IMR-90 (cell line): Measurements from ENCODE around the gene TRAF3IP3. TPM values are rescaled to one million over a fixed set of nuclear protein-coding genes. Genes with fewer than 3 reads are reported as not detected.

ENCODE experiments used
- ATAC-seq: fragments of 200-7000 bp; cut with Tn5 transposase; 2 replicates; pipeline ENCODE4 v1.9.1; 2020; ENCODE audit warnings: low read depth, mild to moderate bottlenecking, moderate library complexity
- BruUV-seq: library from RNA; stranded (reverse); fragments of 400-500 nt; replicated peaks from 2 replicates; lab custom pipeline; 2021; lab: Mats Ljungman, UMichigan
- CTCF ChIA-PET: fragments of 300-600 bp; formaldehyde crosslinking; extraction: SDS; loops from one replicate; lab custom pipeline; 2021; ENCODE audit warnings: antibody characterized with exemption; lab: Yijun Ruan, JAX
- POLR2A ChIA-PET: fragments of 300-600 bp; sonication (Branson Sonifier 250); formaldehyde crosslinking; loops from one replicate; lab custom pipeline; 2022; ENCODE audit warnings: antibody characterized with exemption; ENCODE audit not compliant: unreplicated experiment; lab: Charles Lee
- DNase-seq: peaks from one replicate; pipeline ENCODE4 v3.0.0; 2013
- H2AFZ ChIP-seq: replicated peaks from 2 replicates; pipeline ENCODE3; 2013; ENCODE audit warnings: low read length, mild to moderate bottlenecking; ENCODE audit not compliant: poor library complexity
- H2AK5ac ChIP-seq: 2 replicates; pipeline ENCODE4 v1.6.1; 2013; ENCODE audit warnings: low read depth, low read length, inconsistent platforms
- H2AK9ac ChIP-seq: replicated peaks from 2 replicates; pipeline ENCODE3; 2013; ENCODE audit warnings: mild to moderate bottlenecking, low read depth, low read length, moderate library complexity; ENCODE audit not compliant: poor library complexity
- H2BK120ac ChIP-seq: 2 replicates; pipeline ENCODE4 v1.6.1; 2013; ENCODE audit warnings: low read depth, low read length, inconsistent platforms
- H2BK15ac ChIP-seq: 3 replicates; pipeline ENCODE4 v1.6.1; 2013; ENCODE audit warnings: low read depth, low read length, inconsistent platforms
- H2BK20ac ChIP-seq: 2 replicates; pipeline ENCODE4 v1.6.1; 2013; ENCODE audit warnings: low read depth, mild to moderate bottlenecking, inconsistent platforms, low read length, moderate library complexity
- H2BK5ac ChIP-seq: 2 replicates; pipeline ENCODE4 v1.6.1; 2013; ENCODE audit warnings: mild to moderate bottlenecking, low read depth, low read length, inconsistent platforms; ENCODE audit not compliant: poor library complexity, severe bottlenecking
- H3K14ac ChIP-seq: replicated peaks from 2 replicates; pipeline ENCODE4 v1.6.1; 2013; ENCODE audit warnings: low read depth, low read length, inconsistent platforms
- H3K18ac ChIP-seq: 2 replicates; pipeline ENCODE4 v1.6.1; 2013; ENCODE audit warnings: low read depth, low read length, control low read depth
- H3K23ac ChIP-seq: 2 replicates; pipeline ENCODE4 v1.6.1; 2013; ENCODE audit warnings: low read depth, low read length, inconsistent platforms
- H3K27ac ChIP-seq: 2 replicates; pipeline ENCODE4 v1.5.1; 2013; ENCODE audit warnings: mild to moderate bottlenecking, control low read depth, low read length; ENCODE audit not compliant: insufficient read depth
- H3K27me3 ChIP-seq: 2 replicates; pipeline ENCODE4 v1.6.1; 2013; ENCODE audit warnings: low read length; ENCODE audit not compliant: control insufficient read depth, insufficient read depth
- H3K36me3 ChIP-seq: 2 replicates; pipeline ENCODE4 v1.6.1; 2013; ENCODE audit warnings: low read length, mixed read lengths; ENCODE audit not compliant: control insufficient read depth, insufficient read depth
- H3K4ac ChIP-seq: 2 replicates; pipeline ENCODE4 v1.6.1; 2013; ENCODE audit warnings: low read depth, low read length, inconsistent platforms
- H3K4me1 ChIP-seq: 2 replicates; pipeline ENCODE4 v1.6.1; 2013; ENCODE audit warnings: low read length, mixed read lengths; ENCODE audit not compliant: control insufficient read depth, insufficient read depth
- H3K4me2 ChIP-seq: 2 replicates; pipeline ENCODE4 v1.6.1; 2013; ENCODE audit warnings: low read depth, mild to moderate bottlenecking, control low read depth, low read length, moderate library complexity
- H3K4me3 ChIP-seq: 2 replicates; pipeline ENCODE4 v1.5.1; 2013; ENCODE audit warnings: low read depth, mild to moderate bottlenecking, control low read depth, low read length, moderate library complexity; ENCODE audit not compliant: insufficient read depth
- H3K56ac ChIP-seq: 2 replicates; pipeline ENCODE4 v1.6.1; 2013; ENCODE audit warnings: low read length, inconsistent platforms; ENCODE audit not compliant: insufficient read depth; ENCODE audit errors: extremely low read depth
- H3K79me1 ChIP-seq, 2 experiments: 2 replicates each; pipeline ENCODE4 v1.6.1; 2013; ENCODE audit warnings: low read length in 2 of 2, inconsistent platforms in 1 of 2, low read depth in 1 of 2
- H3K9ac ChIP-seq: 2 replicates; pipeline ENCODE4 v1.6.1; 2013; ENCODE audit warnings: low read depth, low read length, control low read depth
- H3K9me1 ChIP-seq: 2 replicates; pipeline ENCODE4 v1.6.1; 2013; ENCODE audit warnings: low read length, inconsistent platforms; ENCODE audit not compliant: insufficient read depth
- H3K9me3 ChIP-seq: 2 replicates; pipeline ENCODE4 v1.6.1; 2013; ENCODE audit warnings: low read length; ENCODE audit not compliant: control insufficient read depth, insufficient read depth
- H4K20me1 ChIP-seq: 2 replicates; pipeline ENCODE4 v1.6.1; 2013; ENCODE audit warnings: low read length, inconsistent platforms; ENCODE audit not compliant: insufficient read depth
- H4K5ac ChIP-seq: 2 replicates; pipeline ENCODE4 v1.6.1; 2013; ENCODE audit warnings: mild to moderate bottlenecking, low read depth, low read length, control low read depth
- H4K8ac ChIP-seq, 2 experiments: 2 replicates each; pipeline ENCODE4 v1.6.1; 2013; ENCODE audit warnings: low read depth in 2 of 2, low read length in 2 of 2, control low read depth in 1 of 2, inconsistent platforms in 1 of 2
- H4K91ac ChIP-seq: 2 replicates; pipeline ENCODE4 v1.6.1; 2013; ENCODE audit warnings: low read depth, low read length, inconsistent platforms; ENCODE audit not compliant: insufficient read depth
- BHLHE40 ChIP-seq: fragments of 150-350 bp; IDR thresholded peaks from 2 replicates; pipeline ENCODE4 v1.6.1; 2016; ENCODE audit warnings: mild to moderate bottlenecking, low read depth, low read length
- CEBPB ChIP-seq: IDR thresholded peaks from 2 replicates; pipeline ENCODE4 v1.6.1; 2012; ENCODE audit warnings: low read depth, low read length, improper control_type of control experiment
- CHD1 ChIP-seq: IDR thresholded peaks from 2 replicates; pipeline ENCODE4 v1.6.1; 2012; ENCODE audit warnings: low read depth, low read length, improper control_type of control experiment
- ELK1 ChIP-seq: fragments of 150-350 bp; IDR thresholded peaks from 2 replicates; pipeline ENCODE4 v1.6.1; 2016; ENCODE audit warnings: low read depth, mild to moderate bottlenecking, low read length, moderate library complexity, borderline replicate concordance
- FOS ChIP-seq: fragments of 150-350 bp; IDR thresholded peaks from 2 replicates; pipeline ENCODE4 v1.6.1; 2016; ENCODE audit warnings: low read depth, low read length
- MAFK ChIP-seq: IDR thresholded peaks from 2 replicates; pipeline ENCODE4 v1.6.1; 2012; ENCODE audit warnings: low read depth, low read length, improper control_type of control experiment
- MAZ ChIP-seq: IDR thresholded peaks from 2 replicates; pipeline ENCODE4 v1.6.1; 2012; ENCODE audit warnings: low read depth, mild to moderate bottlenecking, low read length, improper control_type of control experiment, moderate library complexity, borderline replicate concordance
- MXI1 ChIP-seq: IDR thresholded peaks from 2 replicates; pipeline ENCODE4 v1.6.1; 2012; ENCODE audit warnings: low read depth, mild to moderate bottlenecking, low read length, moderate library complexity, borderline replicate concordance
- NFE2L2 ChIP-seq: fragments of 150-350 bp; IDR thresholded peaks from 2 replicates; pipeline ENCODE4 v1.6.1; 2016; ENCODE audit warnings: low read depth, mild to moderate bottlenecking, low read length
- POLR2A ChIP-seq: IDR thresholded peaks from 2 replicates; pipeline ENCODE4 v1.6.1; 2012; ENCODE audit warnings: mild to moderate bottlenecking, low read depth, low read length
- RAD21 ChIP-seq: IDR thresholded peaks from 2 replicates; pipeline ENCODE4 v1.6.1; 2012; ENCODE audit warnings: low read length, improper control_type of control experiment
- RCOR1 ChIP-seq: IDR thresholded peaks from 2 replicates; pipeline ENCODE4 v1.6.1; 2012; ENCODE audit warnings: mild to moderate bottlenecking, low read length, improper control_type of control experiment; ENCODE audit not compliant: insufficient replicate concordance
- RFX5 ChIP-seq: IDR thresholded peaks from 2 replicates; pipeline ENCODE4 v1.8.0; 2012; ENCODE audit warnings: low read depth, mild to moderate bottlenecking, low read length, moderate library complexity
- SMC3 ChIP-seq: fragments of 150-350 bp; IDR thresholded peaks from 2 replicates; pipeline ENCODE4 v1.6.1; 2016; ENCODE audit warnings: low read depth, mild to moderate bottlenecking, antibody characterized with exemption, low read length, moderate library complexity
- USF2 ChIP-seq: fragments of 150-350 bp; IDR thresholded peaks from 2 replicates; pipeline ENCODE4 v1.6.1; 2017; ENCODE audit warnings: mild to moderate bottlenecking, antibody characterized with exemption, low read length, low read depth
- WGBS, 2 experiments: methylation state at CpG; one replicate each; pipeline versions ENCODE4 v1.1.5 to v1.1.7; 2013; ENCODE audit warnings: missing lambda C conversion rate in 2 of 2; ENCODE audit not compliant: insufficient read length in 1 of 2; ENCODE audit errors: extremely low coverage in 2 of 2; 5-methylcytosine and 5-hydroxymethylcytosine counted together
- dilution Hi-C: fragments of 300-500 bp; cut with HindIII; formaldehyde crosslinking; loops from one replicate; pipeline ENCODE4 v1.14.3; 2018; ENCODE audit warnings: low sequenced_read_pairs; ENCODE audit not compliant: unreplicated experiment
- in situ Hi-C: fragments of 300-500 bp; cut with MboI; formaldehyde crosslinking; loops from 3 replicates; pipeline ENCODE4 v1.14.3; 2019; ENCODE audit warnings: low sequenced_read_pairs, inconsistent platforms, mixed read lengths
- intact Hi-C: fragments of 100-400 bp; cut with micrococcal nuclease; formaldehyde crosslinking; loops from 2 replicates; pipeline ENCODE4 v1.10.0; 2022
- polyA plus RNA-seq, 3 experiments: library from polyadenylated mRNA; depleted of rRNA; stranded (reverse); fragments of >200 nt; gene quantifications; 2 replicates each; pipeline ENCODE4 v1.2.3, GENCODE V29; 2012; ENCODE audit warnings: low replicate concordance in 1 of 3
- total RNA-seq: library from RNA; depleted of rRNA; stranded (reverse); fragments of >200 nt; gene quantifications from 2 replicates; pipeline ENCODE4 v1.2.3, GENCODE V29; 2012
- TF ChIP-seq, protein P1 (sequence below): conservative IDR thresholded peaks from 2 replicates; pipeline ENCODE4 v1.5.1; 2012; ENCODE audit warnings: mild to moderate bottlenecking, low read depth, low read length, improper control_type of control experiment

Gene TRAF3IP3
- total and polyA plus RNA-seq, 2 of the 4 experiments (the other 2 are of a cell fraction): 0.12 to 0.18 TPM

GRCh38 chr1:209758400-209758799, 2.5 kb downstream of the TRAF3IP3 start:
- Histone ChIP-seq H2AK5ac (no peak overlapping the region), H3K79me1 (no peaks in the 10 kb centered on the region), H3K56ac (no peak overlapping the region), H4K91ac (no peak overlapping the region), H2BK5ac (no peak overlapping the region), H3K18ac (no peak overlapping the region), H3K27ac (no peak overlapping the region), H4K20me1 (no peaks in the 10 kb centered on the region), H4K8ac (no peak overlapping the region), H3K4me3 (no peak overlapping the region), H3K4me2 (no peak overlapping the region), H2AFZ (no peak overlapping the region), H3K23ac (no peak overlapping the region), H3K27me3 (peaks cover 9% of the 10 kb centered on the region; the same call in 1 of the 2 replicates), H3K9me1 (no peaks in the 10 kb centered on the region), H3K4me1 (no peaks in the 10 kb centered on the region), H2AK9ac (no peak overlapping the region), H3K36me3 (no peaks in the 10 kb centered on the region), H2BK20ac (no peak overlapping the region), H3K9ac (no peak overlapping the region), H3K9me3 (no peaks in the 10 kb centered on the region), H3K14ac (no peak overlapping the region), H2BK120ac (no peak overlapping the region), H4K5ac (no peak overlapping the region), H2BK15ac (no peak overlapping the region), H3K4ac (no peak overlapping the region)
- no peak for TF ChIP-seq USF2
- TF ChIP-seq RCOR1: no peak
- TF ChIP-seq RAD21: no peak
- TF ChIP-seq MAFK: no peak
- no peak for TF ChIP-seq BHLHE40
- no peak for TF ChIP-seq FOS
- no peak for TF ChIP-seq ELK1
- no peak for TF ChIP-seq MXI1
- no peak for TF ChIP-seq SMC3
- no peak for TF ChIP-seq CHD1
- no peak for TF ChIP-seq POLR2A
- TF ChIP-seq NFE2L2: no peak
- no peak for TF ChIP-seq RFX5
- TF ChIP-seq, protein P1, sequence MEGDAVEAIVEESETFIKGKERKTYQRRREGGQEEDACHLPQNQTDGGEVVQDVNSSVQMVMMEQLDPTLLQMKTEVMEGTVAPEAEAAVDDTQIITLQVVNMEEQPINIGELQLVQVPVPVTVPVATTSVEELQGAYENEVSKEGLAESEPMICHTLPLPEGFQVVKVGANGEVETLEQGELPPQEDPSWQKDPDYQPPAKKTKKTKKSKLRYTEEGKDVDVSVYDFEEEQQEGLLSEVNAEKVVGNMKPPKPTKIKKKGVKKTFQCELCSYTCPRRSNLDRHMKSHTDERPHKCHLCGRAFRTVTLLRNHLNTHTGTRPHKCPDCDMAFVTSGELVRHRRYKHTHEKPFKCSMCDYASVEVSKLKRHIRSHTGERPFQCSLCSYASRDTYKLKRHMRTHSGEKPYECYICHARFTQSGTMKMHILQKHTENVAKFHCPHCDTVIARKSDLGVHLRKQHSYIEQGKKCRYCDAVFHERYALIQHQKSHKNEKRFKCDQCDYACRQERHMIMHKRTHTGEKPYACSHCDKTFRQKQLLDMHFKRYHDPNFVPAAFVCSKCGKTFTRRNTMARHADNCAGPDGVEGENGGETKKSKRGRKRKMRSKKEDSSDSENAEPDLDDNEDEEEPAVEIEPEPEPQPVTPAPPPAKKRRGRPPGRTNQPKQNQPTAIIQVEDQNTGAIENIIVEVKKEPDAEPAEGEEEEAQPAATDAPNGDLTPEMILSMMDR: no peak
- TF ChIP-seq MAZ: no peak
- no peak for TF ChIP-seq CEBPB
- intact Hi-C loops (no loop called here), dilution Hi-C loops (no loop called here), in situ Hi-C loops (loop anchor here (5.0 kb wide), 1 partner anchor 181 kb away; no protein-coding TSS in a partner anchor)
- CTCF ChIA-PET: no interaction called here
- POLR2A ChIA-PET: no interaction called here
- ATAC-seq (no peak), DNase-seq (no peak)
- WGBS, 2 experiments: no CpG with 5 or more reads among the region's 3 CpGs
- no TSS peak for BruUV-seq
